ENCODE measurements around the gene ASTL.
"Not testable (repeated sequence)": the region's sequence is repeated elsewhere in the genome, so short reads cannot be mapped to it uniquely, and the experiment has no call there.

Gene ASTL

GRCh38 chr2:96145036-96145847 lies 6.9 kb upstream of the ASTL start, which contains the start of gene DUSP2:
Gene DUSP2 (minus strand): TSS chr2:96145440. CDS start chr2:96145354, 86 bp downstream.
- no peaks in the 10 kb centered on the region for H3K36me3 ChIP-seq (ENCODE audit: insufficient read depth, low read length)
- peak within 1 kb of the TSS; percentile 48 for H3K9ac ChIP-seq (ENCODE audit: low read depth, low read length)
- H3K4me1 ChIP-seq (ENCODE audit: insufficient read depth, low read length) = peaks cover 22% of the 10 kb centered on the region; the same call in 1 of the 2 replicates

GRCh38 chr2:96144481-96145035 lies 6.3 kb upstream of the ASTL start:
- no peaks in the 10 kb centered on the region for H3K9me3 ChIP-seq (ENCODE audit: control insufficient read depth, insufficient read depth, low read length)
- H3K9ac ChIP-seq (ENCODE audit: low read depth, low read length) = peak overlapping the region; percentile 48
- no peaks in the 10 kb centered on the region for H3K36me3 ChIP-seq (ENCODE audit: insufficient read depth, low read length)
- H3K4me1 ChIP-seq (ENCODE audit: insufficient read depth, low read length) = peaks cover 22% of the 10 kb centered on the region; the same call in 1 of the 2 replicates

More at GRCh38 chr2:96145036-96145847, 6.9 kb upstream of the ASTL start, which contains the start of gene DUSP2:
- H3K9me3 ChIP-seq (ENCODE audit: control insufficient read depth, insufficient read depth, low read length) = no peaks in the 10 kb centered on the region

- H3K9ac ChIP-seq (ENCODE audit: low read depth, low read length) = peak overlapping the region; percentile 48; the same call in 1 of the 2 replicates
- H3K4me1 ChIP-seq (ENCODE audit: insufficient read depth, low read length) = peaks cover 22% of the 10 kb centered on the region; the same call in 1 of the 2 replicates
- H3K36me3 ChIP-seq (ENCODE audit: insufficient read depth, low read length) = no peaks in the 10 kb centered on the region
- H3K9me3 ChIP-seq (ENCODE audit: control insufficient read depth, insufficient read depth, low read length) = no peaks in the 10 kb centered on the region
These were observed 5.7 kb upstream of the ASTL start for GRCh38 chr2:96143848-96144480.

GRCh38 chr2:96143231-96143847 lies 5.0 kb upstream of the ASTL start:
- H3K9me3 ChIP-seq (ENCODE audit: control insufficient read depth, insufficient read depth, low read length) = no peaks in the 10 kb centered on the region
- no peaks in the 10 kb centered on the region for H3K36me3 ChIP-seq (ENCODE audit: insufficient read depth, low read length)
- H3K9ac ChIP-seq (ENCODE audit: low read depth, low read length) = no peak overlapping the region
- H3K4me1 ChIP-seq (ENCODE audit: insufficient read depth, low read length) = peaks cover 22% of the 10 kb centered on the region; the same call in 1 of the 2 replicates

DNA sequence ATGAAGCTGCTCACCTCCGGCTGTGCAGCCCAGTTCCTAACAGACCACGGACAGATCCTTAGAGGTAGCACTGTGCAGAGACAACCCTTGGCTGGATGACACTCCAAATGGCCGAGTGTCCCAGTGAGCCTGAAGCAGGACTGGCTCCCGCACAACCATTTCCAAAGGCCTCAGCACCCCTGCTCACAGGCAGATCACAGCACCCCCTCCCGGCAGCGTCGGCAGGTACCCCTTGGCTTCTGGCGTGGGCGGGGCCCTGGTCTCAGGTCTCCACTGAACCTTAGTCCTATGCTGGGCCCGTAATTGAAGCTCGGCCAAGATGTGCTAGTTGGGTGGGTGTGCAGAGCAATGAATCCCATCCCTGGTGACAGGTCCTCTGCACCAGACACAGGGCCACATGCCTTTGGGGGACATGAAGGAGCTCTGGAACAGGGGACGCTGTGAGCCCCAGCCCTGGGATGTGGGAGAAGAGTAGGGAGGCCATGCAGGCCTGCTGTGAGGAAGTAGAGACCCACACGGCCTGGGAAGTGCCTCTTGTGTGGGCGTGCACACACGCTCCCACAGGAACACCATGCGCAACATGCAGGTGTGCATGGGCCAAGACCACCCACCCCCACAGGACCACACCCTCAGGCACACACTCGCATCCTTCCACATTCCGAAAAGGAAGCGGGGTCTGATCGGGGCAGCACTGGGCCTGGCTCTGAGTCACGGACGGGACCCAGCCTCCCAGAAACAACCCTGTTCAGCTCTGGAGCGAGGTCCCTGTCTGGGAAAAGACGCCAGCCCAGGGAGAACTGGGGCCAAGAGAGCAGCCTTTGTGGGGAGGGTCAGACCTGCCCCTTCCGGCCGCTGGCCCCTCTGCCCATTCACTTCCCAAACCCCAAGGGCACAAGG lies 4.2 kb upstream of the ASTL start:
- H3K36me3 ChIP-seq (ENCODE audit: insufficient read depth, low read length) = no peaks in the 10 kb centered on the region
- no peaks in the 10 kb centered on the region for H3K9me3 ChIP-seq (ENCODE audit: control insufficient read depth, insufficient read depth, low read length)
- H3K4me1 ChIP-seq (ENCODE audit: insufficient read depth, low read length) = peaks cover 18% of the 10 kb centered on the region; the same call in 1 of the 2 replicates
- no peak overlapping the region for H3K9ac ChIP-seq (ENCODE audit: low read depth, low read length)

DNA sequence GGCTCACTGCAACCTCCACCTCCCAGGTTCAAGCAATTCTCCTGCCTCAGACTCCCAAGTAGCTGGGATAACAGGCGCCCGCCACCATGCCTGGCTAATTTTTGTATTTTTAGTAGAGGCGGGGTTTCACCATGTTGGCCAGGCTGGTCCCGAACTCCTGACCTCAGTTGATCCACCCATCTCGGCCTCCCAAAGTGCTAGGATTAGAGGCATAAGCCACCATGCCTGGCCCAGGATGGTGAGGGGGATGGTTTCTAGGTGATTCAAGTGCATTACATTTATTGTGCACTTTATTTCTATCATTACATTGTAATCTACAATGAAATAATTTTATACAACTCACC lies 3.3 kb upstream of the ASTL start:
- not testable (repeated sequence) for H3K36me3 ChIP-seq (ENCODE audit: insufficient read depth, low read length); H3K9me3 ChIP-seq (ENCODE audit: control insufficient read depth, insufficient read depth, low read length); H3K9ac ChIP-seq (ENCODE audit: low read depth, low read length)
- peaks cover 14% of the 10 kb centered on the region; the same call in 1 of the 2 replicates for H3K4me1 ChIP-seq (ENCODE audit: insufficient read depth, low read length)

DNA sequence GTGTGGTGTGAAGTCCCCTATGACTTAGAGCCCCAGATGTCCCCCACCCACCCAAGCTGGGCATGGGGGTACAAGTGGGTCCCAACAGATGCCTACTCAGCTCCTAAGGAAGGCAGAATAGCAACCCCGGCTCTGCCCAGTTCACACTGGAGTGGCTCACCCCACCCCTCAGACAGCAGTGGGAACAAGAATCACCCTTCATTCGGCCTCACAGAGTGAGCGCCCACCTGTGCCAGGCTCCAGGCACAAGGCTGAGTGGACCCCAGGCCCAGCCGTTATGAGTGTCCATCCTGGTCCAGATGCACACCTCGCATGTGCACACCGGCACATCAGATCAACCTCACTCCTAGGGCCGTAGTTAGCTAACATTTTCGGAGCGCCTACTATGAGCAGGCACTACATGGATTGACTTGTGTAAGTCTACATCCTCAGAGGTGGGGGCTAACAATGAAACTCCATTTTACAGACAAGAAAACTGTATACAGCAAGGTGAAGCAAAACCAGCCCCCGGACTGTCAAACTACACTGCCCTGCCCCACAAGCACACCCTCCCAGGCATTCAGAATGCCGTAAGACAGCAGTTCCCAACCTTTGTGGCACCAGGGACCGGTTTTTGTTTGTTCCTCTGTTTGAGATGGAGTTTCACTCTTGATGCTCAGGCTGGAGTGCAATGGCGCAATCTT lies 2.8 kb upstream of the ASTL start:
- Histone ChIP-seq H3K9me3 (ENCODE audit: control insufficient read depth, insufficient read depth, low read length) (no peaks in the 10 kb centered on the region), H3K9ac (ENCODE audit: low read depth, low read length) (no peak overlapping the region), H3K36me3 (ENCODE audit: insufficient read depth, low read length) (no peaks in the 10 kb centered on the region), H3K4me1 (ENCODE audit: insufficient read depth, low read length) (peaks cover 9% of the 10 kb centered on the region; the same call in 1 of the 2 replicates)

DNA sequence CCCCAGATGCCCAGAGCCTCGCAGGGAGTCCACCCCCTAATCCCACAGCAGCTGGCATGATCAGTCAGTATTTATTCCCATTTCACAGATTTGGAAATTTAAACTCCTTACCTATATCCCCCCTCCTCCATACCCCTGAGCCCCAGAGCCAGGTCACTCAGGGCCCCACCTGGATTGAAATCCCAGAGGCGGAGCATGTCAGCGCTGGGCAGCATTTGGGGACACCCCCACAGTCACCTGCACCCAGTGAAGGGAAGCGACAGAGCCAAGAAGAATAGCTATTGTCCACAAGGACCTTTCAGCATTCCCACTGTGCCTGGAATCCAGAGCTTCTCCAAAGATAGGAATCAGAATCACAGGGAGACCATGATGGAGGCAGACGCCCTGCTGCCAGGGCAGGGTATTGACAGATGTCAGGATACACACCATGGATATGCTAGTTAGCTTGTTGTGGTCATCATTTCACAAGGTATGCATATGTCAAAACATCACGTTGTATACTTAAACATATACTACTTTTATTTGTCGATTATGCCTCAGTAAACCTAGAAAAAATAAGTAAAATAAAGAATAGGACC lies 968 bp upstream of the ASTL start:
- Histone ChIP-seq H3K9ac (ENCODE audit: low read depth, low read length) (no peak overlapping the region), H3K4me1 (ENCODE audit: insufficient read depth, low read length) (peaks cover 3% of the 10 kb centered on the region; the same call in 1 of the 2 replicates), H3K36me3 (ENCODE audit: insufficient read depth, low read length) (no peaks in the 10 kb centered on the region), H3K9me3 (ENCODE audit: control insufficient read depth, insufficient read depth, low read length) (no peaks in the 10 kb centered on the region)

DNA sequence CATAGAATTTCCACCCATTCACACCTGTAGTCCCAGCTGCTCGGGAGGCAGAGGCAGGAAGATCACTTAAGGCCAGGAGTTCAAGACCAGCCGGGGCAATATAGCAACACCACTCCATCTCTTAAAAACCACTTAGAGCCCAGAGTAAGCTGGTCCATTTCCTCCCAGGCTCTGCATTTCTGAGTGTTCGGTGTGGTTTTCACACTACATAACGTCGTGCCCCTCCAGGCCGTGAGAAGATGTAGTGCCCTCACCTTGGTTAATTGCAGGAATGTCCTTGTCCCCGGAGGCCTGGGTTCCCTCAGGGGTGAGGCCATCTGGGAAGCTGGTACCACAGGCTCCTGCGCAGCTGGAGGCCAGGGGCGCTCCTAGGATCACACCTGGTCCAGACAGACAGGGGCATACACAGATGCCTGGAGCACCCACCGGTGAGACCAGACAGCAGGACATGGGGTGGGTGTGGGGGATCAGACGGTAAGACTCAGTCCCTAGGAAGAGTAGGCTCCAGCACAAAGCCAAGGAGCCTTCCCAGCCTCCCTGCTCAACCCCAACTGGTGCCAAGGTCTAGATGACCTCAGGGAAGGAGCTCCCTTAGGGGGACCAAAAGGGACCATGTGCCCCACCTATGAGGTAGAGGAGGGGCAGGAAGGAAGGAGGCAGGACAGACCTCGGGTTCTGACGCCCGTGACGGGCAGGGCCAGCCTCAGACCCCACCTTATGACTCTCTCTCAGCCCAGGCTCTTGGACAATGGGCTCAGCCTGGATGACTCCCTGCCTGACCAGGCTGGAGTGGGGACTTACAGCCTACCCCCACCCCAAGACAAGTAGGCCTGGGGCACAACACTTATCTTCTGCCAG lies 752 bp downstream of the ASTL start:
- no peak overlapping the region for H3K9ac ChIP-seq (ENCODE audit: low read depth, low read length)
- no peaks in the 10 kb centered on the region for H3K36me3 ChIP-seq (ENCODE audit: insufficient read depth, low read length)
- no peaks in the 10 kb centered on the region for H3K9me3 ChIP-seq (ENCODE audit: control insufficient read depth, insufficient read depth, low read length)
- H3K4me1 ChIP-seq (ENCODE audit: insufficient read depth, low read length) = 0 out of 2 replicates have a peak, but pooled peaks cover 3% of the 10 kb centered on the region

GRCh38 chr2:96136129-96136720 lies 2.1 kb downstream of the ASTL start:
- Histone ChIP-seq H3K9me3 (ENCODE audit: control insufficient read depth, insufficient read depth, low read length) (no peaks in the 10 kb centered on the region), H3K9ac (ENCODE audit: low read depth, low read length) (no peak overlapping the region), H3K36me3 (ENCODE audit: insufficient read depth, low read length) (no peaks in the 10 kb centered on the region), H3K4me1 (ENCODE audit: insufficient read depth, low read length) (0 out of 2 replicates have a peak, but pooled peaks cover 3% of the 10 kb centered on the region)

DNA sequence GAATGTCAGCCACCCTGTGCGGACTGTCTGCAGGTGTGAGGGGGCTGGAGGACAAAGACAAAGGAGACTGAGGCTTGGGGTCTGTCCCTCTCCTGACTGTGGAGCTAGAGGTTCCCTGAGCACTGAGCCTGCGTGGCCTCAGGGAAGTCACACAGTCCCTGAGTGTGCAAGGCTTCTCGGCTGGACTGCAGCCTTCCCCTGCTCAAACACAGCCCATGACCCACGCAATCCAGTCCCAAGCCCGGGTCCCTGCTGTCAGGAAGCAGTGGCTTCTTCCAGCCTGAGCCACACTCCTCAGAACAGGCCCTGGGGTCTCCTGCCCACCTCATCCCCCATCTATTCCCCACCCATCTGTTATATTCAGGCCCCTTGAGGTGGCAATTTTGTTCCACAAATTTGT lies 2.7 kb downstream of the ASTL start:
- Histone ChIP-seq H3K36me3 (ENCODE audit: insufficient read depth, low read length) (no peaks in the 10 kb centered on the region), H3K9me3 (ENCODE audit: control insufficient read depth, insufficient read depth, low read length) (no peaks in the 10 kb centered on the region), H3K4me1 (ENCODE audit: insufficient read depth, low read length) (0 out of 2 replicates have a peak, but pooled peaks cover 3% of the 10 kb centered on the region), H3K9ac (ENCODE audit: low read depth, low read length) (no peak overlapping the region)

DNA sequence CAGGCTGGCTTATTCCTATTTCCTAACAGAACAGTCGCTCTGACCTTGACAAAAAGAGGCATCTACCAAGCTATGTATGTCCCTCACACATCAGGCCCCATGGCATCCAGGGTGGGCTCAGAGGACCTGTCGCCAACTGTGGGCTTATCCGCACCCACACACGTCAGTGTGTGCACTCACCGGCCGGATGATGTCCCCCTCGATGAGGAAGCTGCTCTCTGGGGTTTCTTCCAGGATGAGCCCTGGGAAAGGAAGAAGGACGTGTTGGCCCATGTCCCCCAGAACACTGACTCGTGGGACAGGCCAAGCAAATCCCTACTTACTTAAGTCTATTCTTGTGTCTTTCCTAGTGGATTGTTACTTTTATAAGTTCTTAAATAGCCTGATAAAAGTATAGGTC lies 3.1 kb downstream of the ASTL start:
- 0 out of 2 replicates have a peak, but pooled peaks cover 3% of the 10 kb centered on the region for H3K4me1 ChIP-seq (ENCODE audit: insufficient read depth, low read length)
- H3K9ac ChIP-seq (ENCODE audit: low read depth, low read length) = no peak overlapping the region
- no peaks in the 10 kb centered on the region for H3K9me3 ChIP-seq (ENCODE audit: control insufficient read depth, insufficient read depth, low read length)
- H3K36me3 ChIP-seq (ENCODE audit: insufficient read depth, low read length) = no peaks in the 10 kb centered on the region
